PC-9 (cell line): ENCODE measurements around the gene TTC24.

Experiments used
- EZH2 ChIP-seq: fragments of 200-600 bp; sonication (generic); IDR thresholded peaks from 2 replicates; pipeline ENCODE4 v1.8.0; 2017; ENCODE audit warnings: antibody characterized with exemption, low read depth
- TF ChIP-seq, protein P1 (sequence below): fragments of 200-600 bp; sonication (generic); conservative IDR thresholded peaks from 2 replicates; pipeline ENCODE4 v1.6.1; 2017; ENCODE audit warnings: mixed run types, antibody characterized with exemption, mild to moderate bottlenecking, moderate library complexity

DNA sequence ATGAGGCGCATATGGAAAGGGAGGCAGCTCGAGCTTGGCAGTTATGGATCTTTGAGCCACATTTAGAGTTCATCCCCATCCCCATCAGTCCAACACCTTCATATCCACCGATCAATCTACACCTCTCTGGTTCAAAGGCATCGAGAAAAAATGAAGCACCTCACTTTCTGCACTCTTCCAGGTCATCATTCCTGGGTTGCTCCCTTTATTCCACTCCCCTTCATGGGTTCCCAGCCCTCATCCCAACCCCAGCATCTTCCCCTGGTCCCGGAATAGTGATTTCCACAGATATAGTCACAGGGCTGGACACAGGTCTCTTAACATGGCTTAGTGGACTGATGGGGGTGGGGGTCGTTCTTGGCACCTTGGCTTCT, 40.0 kb downstream of the TTC24 start:
- TF ChIP-seq, protein P1, sequence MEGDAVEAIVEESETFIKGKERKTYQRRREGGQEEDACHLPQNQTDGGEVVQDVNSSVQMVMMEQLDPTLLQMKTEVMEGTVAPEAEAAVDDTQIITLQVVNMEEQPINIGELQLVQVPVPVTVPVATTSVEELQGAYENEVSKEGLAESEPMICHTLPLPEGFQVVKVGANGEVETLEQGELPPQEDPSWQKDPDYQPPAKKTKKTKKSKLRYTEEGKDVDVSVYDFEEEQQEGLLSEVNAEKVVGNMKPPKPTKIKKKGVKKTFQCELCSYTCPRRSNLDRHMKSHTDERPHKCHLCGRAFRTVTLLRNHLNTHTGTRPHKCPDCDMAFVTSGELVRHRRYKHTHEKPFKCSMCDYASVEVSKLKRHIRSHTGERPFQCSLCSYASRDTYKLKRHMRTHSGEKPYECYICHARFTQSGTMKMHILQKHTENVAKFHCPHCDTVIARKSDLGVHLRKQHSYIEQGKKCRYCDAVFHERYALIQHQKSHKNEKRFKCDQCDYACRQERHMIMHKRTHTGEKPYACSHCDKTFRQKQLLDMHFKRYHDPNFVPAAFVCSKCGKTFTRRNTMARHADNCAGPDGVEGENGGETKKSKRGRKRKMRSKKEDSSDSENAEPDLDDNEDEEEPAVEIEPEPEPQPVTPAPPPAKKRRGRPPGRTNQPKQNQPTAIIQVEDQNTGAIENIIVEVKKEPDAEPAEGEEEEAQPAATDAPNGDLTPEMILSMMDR, result peak; percentile 8; the same call in 1 of the 2 replicates
- TF ChIP-seq EZH2, result no peak
